ENCODE data around the gene MCC.

MCC gene

DNA sequence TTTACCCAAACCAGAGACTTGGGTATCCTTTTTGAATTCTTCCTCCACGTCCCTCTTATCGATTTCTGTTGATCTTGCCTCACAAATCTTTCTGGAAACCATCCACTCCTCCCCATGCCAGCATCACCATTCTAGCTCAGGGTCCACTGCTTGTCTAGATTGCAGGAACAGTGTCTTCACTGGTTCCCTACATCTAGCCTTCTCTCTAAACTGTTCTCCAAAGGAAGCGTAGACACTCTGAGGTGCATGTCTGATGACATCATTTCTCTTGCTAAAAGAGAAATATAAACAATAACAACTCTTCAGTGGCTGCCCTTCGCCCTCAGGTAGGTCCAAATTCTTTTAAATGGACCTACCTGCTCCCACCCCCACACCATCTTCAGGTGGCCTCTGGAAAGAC, 311.5 kb downstream of the MCC start:
- in situ Hi-C loops (cut with HindIII; ENCODE audit: low sequenced_read_pairs), result no loop called here
- DNase-seq (ENCODE audit: low read depth), result no peak
- TF ChIP-seq, protein P1, sequence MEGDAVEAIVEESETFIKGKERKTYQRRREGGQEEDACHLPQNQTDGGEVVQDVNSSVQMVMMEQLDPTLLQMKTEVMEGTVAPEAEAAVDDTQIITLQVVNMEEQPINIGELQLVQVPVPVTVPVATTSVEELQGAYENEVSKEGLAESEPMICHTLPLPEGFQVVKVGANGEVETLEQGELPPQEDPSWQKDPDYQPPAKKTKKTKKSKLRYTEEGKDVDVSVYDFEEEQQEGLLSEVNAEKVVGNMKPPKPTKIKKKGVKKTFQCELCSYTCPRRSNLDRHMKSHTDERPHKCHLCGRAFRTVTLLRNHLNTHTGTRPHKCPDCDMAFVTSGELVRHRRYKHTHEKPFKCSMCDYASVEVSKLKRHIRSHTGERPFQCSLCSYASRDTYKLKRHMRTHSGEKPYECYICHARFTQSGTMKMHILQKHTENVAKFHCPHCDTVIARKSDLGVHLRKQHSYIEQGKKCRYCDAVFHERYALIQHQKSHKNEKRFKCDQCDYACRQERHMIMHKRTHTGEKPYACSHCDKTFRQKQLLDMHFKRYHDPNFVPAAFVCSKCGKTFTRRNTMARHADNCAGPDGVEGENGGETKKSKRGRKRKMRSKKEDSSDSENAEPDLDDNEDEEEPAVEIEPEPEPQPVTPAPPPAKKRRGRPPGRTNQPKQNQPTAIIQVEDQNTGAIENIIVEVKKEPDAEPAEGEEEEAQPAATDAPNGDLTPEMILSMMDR (IDR thresholded peaks at IDR 0.05; ENCODE audit: low read depth, low read length, missing control alignments), result no peak
- no peak overlapping the region for H3K4me3 ChIP-seq (ENCODE audit: low read depth, low read length)

DNA sequence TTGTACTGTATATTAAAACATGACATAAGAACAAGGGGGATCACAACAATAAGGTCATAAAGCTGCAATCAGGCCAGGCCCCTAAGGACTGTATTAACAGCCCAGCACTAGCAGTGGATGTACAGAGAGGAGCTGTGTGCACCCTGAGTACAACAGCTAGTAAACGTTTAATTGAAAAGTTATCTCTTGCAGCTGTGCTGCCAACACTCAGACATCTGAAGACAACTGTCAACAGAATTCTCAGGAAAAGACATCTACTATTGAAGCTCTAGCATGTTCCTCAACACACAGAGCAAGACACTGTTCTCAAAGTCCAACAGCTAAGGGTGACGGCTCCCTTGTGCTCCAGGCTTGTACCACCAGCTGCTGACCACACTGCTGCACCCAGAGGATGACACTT, 312.1 kb downstream of the MCC start:
- no peak overlapping the region for H3K4me3 ChIP-seq (ENCODE audit: low read depth, low read length)
- TF ChIP-seq, protein P1 (IDR thresholded peaks at IDR 0.05; ENCODE audit: low read depth, low read length, missing control alignments), result no peak
- DNase-seq (ENCODE audit: low read depth), result no peak
- in situ Hi-C loops (cut with HindIII; ENCODE audit: low sequenced_read_pairs), result no loop called here

DNA sequence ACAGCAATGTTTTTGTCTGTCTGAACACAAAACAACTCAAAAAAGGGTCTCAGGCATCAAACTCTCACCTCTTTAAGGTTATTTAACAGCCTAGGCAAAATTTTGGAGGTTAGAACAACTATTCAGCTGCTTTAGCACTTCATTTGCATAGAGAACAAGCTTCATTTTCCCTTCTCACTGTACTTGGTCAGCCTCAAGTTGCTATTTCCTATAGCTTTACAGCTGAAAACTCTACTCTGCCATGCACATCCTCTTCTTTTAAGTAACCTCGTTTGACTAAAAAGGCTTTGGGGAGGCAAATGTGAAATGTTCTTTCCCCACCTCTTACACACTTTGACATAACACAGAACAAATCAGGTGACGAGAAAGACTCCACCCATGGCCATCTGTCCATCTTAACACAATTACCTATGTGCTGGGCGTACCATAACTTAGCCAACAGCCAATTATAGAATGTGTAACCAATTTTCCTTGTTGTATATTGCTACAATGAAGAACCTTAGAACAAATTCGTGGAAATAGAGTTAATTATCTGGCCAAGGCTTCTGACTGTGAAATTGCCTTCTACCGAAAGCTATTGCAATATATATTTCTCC, 315.9 kb downstream of the MCC start:
- in situ Hi-C loops (cut with HindIII; ENCODE audit: low sequenced_read_pairs), result no loop called here

DNA sequence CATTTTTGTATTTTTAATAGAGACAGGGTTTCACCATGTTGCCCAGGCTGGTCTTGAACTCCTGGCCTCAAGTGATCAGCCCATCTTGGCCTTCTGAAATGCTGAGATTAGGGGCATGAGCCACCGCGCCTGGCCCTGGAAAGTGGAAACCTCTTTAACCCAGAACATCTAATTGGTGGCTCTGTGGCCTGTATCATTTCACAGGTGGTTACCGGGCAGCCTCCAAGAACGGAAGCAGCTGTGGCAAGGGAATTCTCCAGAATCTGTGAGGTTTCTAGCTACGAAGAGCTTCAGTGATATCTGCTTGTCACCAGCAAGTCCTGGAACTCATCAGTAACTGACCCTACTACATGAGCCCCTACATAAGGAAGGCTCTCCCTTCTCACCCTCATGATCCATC, 316.7 kb downstream of the MCC start:
- TF ChIP-seq, protein P1 (IDR thresholded peaks at IDR 0.05; ENCODE audit: low read depth, low read length, missing control alignments), result no peak
- DNase-seq (ENCODE audit: low read depth), result no peak
- in situ Hi-C loops (cut with HindIII; ENCODE audit: low sequenced_read_pairs), result no loop called here
- no peak overlapping the region for H3K4me3 ChIP-seq (ENCODE audit: low read depth, low read length)

More for the DNA sequence above, 315.9 kb downstream of the MCC start:
- no peak for DNase-seq (ENCODE audit: low read depth)
- no peak overlapping the region for H3K4me3 ChIP-seq (ENCODE audit: low read depth, low read length)
- TF ChIP-seq, protein P1 (IDR thresholded peaks at IDR 0.05; ENCODE audit: low read depth, low read length, missing control alignments), result no peak

DNA sequence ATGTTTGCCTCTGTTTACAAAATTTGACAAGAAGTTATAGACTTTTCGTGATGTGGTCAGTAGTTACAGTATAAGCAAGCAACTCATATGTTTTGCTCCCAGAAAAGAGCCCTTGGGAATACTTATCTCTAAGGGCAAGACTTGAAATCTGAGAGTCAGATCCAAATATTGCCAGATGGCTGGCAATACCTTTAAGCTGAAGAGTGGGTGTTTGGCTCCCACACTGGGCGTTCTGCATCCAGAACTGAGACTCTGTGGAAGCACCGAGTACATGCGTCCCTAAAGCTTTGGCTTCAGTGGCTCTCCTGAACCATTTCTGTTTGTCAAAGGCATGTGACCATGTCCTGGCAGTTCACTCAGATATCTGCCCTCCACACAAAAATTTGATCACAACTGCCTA, 317.5 kb downstream of the MCC start:
- in situ Hi-C loops (cut with HindIII; ENCODE audit: low sequenced_read_pairs), result no loop called here
- no peak for DNase-seq (ENCODE audit: low read depth)
- TF ChIP-seq, protein P1 (IDR thresholded peaks at IDR 0.05; ENCODE audit: low read depth, low read length, missing control alignments), result no peak
- H3K4me3 ChIP-seq (ENCODE audit: low read depth, low read length), result no peak overlapping the region

DNA sequence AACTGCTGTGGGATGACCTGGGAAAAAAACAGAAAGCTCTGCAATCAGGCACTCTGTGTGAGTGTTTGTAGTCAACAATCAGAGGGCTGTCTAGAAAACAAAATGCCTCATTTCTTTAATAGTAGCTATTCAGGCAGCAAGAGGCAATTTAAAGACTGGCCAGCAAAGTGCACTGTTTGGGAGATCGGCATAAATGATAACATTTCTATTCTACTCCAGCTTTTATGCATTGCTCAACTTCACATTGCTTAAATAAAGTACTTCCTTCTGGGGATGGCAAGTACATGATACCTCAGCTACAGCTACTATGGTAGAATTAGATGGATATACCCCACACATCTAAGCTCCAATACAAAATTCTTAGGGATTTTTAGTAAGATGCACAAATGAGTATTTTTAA, 318.5 kb downstream of the MCC start:
- H3K4me3 ChIP-seq (ENCODE audit: low read depth, low read length), result no peak overlapping the region
- no peak for DNase-seq (ENCODE audit: low read depth)
- TF ChIP-seq, protein P1 (IDR thresholded peaks at IDR 0.05; ENCODE audit: low read depth, low read length, missing control alignments), result no peak
- in situ Hi-C loops (cut with HindIII; ENCODE audit: low sequenced_read_pairs), result no loop called here

Data from astrocyte of the cerebellum (primary cell).